A549 (cell line): ENCODE data around the gene SETDB2.

Source experiments
- CHD4 ChIP-seq: fragments of 200-600 bp; sonication (generic); IDR thresholded peaks from 2 replicates; pipeline ENCODE4 v1.6.1; 2016; ENCODE audit warnings: antibody characterized with exemption, mild to moderate bottlenecking, borderline replicate concordance
- CTCF ChIP-seq: fragments of >200 bp; sonication (Bioruptor Twin); formaldehyde crosslinking; IDR thresholded peaks from 3 replicates; pipeline ENCODE4 v1.5.1; 2016
- EHMT2 ChIP-seq: fragments of 200-600 bp; sonication (generic); IDR thresholded peaks from 2 replicates; pipeline ENCODE4 v1.6.1; 2016; ENCODE audit warnings: antibody characterized with exemption, low read depth, mild to moderate bottlenecking, moderate library complexity
- ELK1 ChIP-seq: fragments of 150-350 bp; IDR thresholded peaks from 2 replicates; pipeline ENCODE4 v1.6.1; 2014; ENCODE audit warnings: low read depth, mild to moderate bottlenecking, low read length
- FOSL2 ChIP-seq, 2 experiments: fragments of 450-650 bp in 1 of 2; fragments of >200 bp in 1 of 2; sonication (Bioruptor Twin) in 1 of 2; formaldehyde crosslinking; IDR thresholded peaks; 2 replicates each; pipeline versions ENCODE4 v1.5.0 to v1.6.1; 2016 to 2020; ENCODE audit warnings: mild to moderate bottlenecking in 1 of 2, moderate library complexity in 1 of 2
- JUN ChIP-seq, 2 experiments: fragments of >200 bp; sonication (Bioruptor Twin); formaldehyde crosslinking; IDR thresholded peaks; 2 replicates in 1 of 2; 3 replicates in 1 of 2; pipeline ENCODE4 v1.6.1; 2016 to 2017
- KDM1A ChIP-seq: fragments of 200-600 bp; sonication (generic); IDR thresholded peaks from 2 replicates; pipeline ENCODE4 v1.6.1; 2016; ENCODE audit warnings: low read depth, mild to moderate bottlenecking
- MAX ChIP-seq: IDR thresholded peaks from 2 replicates; pipeline ENCODE4 v1.6.1; 2012
- RFX5 ChIP-seq: fragments of 450-650 bp; IDR thresholded peaks from 2 replicates; pipeline ENCODE4 v1.7.1; 2014; ENCODE audit warnings: antibody characterized with exemption, mild to moderate bottlenecking, moderate library complexity

- TF ChIP-seq RFX5 (no peak), JUN (IDR thresholded peaks at IDR 0.05) (no peak), ELK1 (no peak), CTCF (no peak), KDM1A (no peak), FOSL2 (IDR thresholded peaks at IDR 0.05) (no peak), FOSL2 (CRISPR knock-in tag; IDR thresholded peaks at IDR 0.05) (no peak), CHD4 (no peak), EHMT2 (no peak), MAX (no peak)
Measured at GRCh38 chr13:49464621-49465325, 20.7 kb downstream of the SETDB2 start.
